PFSK-1 (cell line): Measurements from ENCODE around the gene IQCK.

Source experiments
- FOXP2 ChIP-seq: optimal IDR thresholded peaks from 2 replicates; pipeline ENCODE3; 2011; ENCODE audit warnings: borderline replicate concordance, control low read depth, inconsistent platforms; ENCODE audit not compliant: insufficient read depth; ENCODE audit errors: extremely low read length, extremely low read depth
- POLR2AphosphoS5 ChIP-seq: IDR thresholded peaks from 2 replicates; pipeline ENCODE4 v1.6.1; 2012; ENCODE audit warnings: low read depth, mild to moderate bottlenecking, control low read depth, low read length, moderate library complexity
- REST ChIP-seq, 2 experiments: IDR thresholded peaks; 2 replicates each; pipeline versions ENCODE4 v1.6.1 to v1.8.0; 2011 to 2012; ENCODE audit warnings: low read depth in 2 of 2, low read length in 2 of 2, control low read depth in 1 of 2, inconsistent platforms in 1 of 2, mild to moderate bottlenecking in 1 of 2, moderate library complexity in 1 of 2; ENCODE audit not compliant: insufficient read depth in 1 of 2
- SIN3A ChIP-seq: IDR thresholded peaks from 2 replicates; pipeline ENCODE4 v1.6.1; 2012; ENCODE audit warnings: mild to moderate bottlenecking, low read length, moderate library complexity, borderline replicate concordance; ENCODE audit not compliant: insufficient read depth
- TAF1 ChIP-seq: IDR thresholded peaks from 2 replicates; pipeline ENCODE4 v1.6.1; 2012; ENCODE audit warnings: low read length, control low read depth, borderline replicate concordance; ENCODE audit not compliant: insufficient read depth

Gene IQCK

GRCh38 chr16:19688396-19689024 is 29.6 kb upstream of the IQCK start:
- TF ChIP-seq REST (IDR thresholded peaks at IDR 0.05; ENCODE audit: insufficient read depth in 1 of 2, low read depth in 2 of 2, low read length in 2 of 2): no peak
- no peak for TF ChIP-seq SIN3A
- TF ChIP-seq POLR2AphosphoS5: no peak
- no peak for TF ChIP-seq FOXP2
- no peak for TF ChIP-seq TAF1

- TF ChIP-seq TAF1 (no peak), REST (IDR thresholded peaks at IDR 0.05; ENCODE audit: insufficient read depth in 1 of 2, low read depth in 2 of 2, low read length in 2 of 2) (no peak), SIN3A (no peak), POLR2AphosphoS5 (no peak), FOXP2 (no peak)
Observed at GRCh38 chr16:19689342-19689741, 28.7 kb upstream of the IQCK start.

- no peak for TF ChIP-seq SIN3A
- TF ChIP-seq REST (IDR thresholded peaks at IDR 0.05; ENCODE audit: insufficient read depth in 1 of 2, low read depth in 2 of 2, low read length in 2 of 2): no peak
- TF ChIP-seq TAF1: no peak
- TF ChIP-seq POLR2AphosphoS5: no peak
- TF ChIP-seq FOXP2: no peak
Observed at GRCh38 chr16:19690196-19690595, 27.9 kb upstream of the IQCK start.

GRCh38 chr16:19691161-19691711 is 26.8 kb upstream of the IQCK start:
- TF ChIP-seq TAF1 (no peak), FOXP2 (no peak), POLR2AphosphoS5 (no peak), SIN3A (no peak), REST (IDR thresholded peaks at IDR 0.05; ENCODE audit: insufficient read depth in 1 of 2, low read depth in 2 of 2, low read length in 2 of 2) (no peak)
